Pancreas (tissue), 10 donors: ENCODE data around the gene HTR1D. TPM values are rescaled to one million over a fixed set of nuclear protein-coding genes. Genes with fewer than 3 reads are reported as not detected.
"Not testable (repeated sequence)": the region's sequence is repeated elsewhere in the genome, so short reads cannot be mapped to it uniquely, and the experiment has no call there.

Experiments used
- ATAC-seq, 4 donors: fragments of 200-7000 bp; cut with Tn5 transposase; one replicate each; pipeline versions ENCODE4 v1.8.0 to v1.9.1; 2020; ENCODE audit warnings: mild to moderate bottlenecking in 4 of 4, moderate library complexity in 4 of 4
- DNase-seq, 6 donors: peaks; one replicate each; pipeline ENCODE4 v3.0.0-alpha.2; 2020
- FAIRE-seq: peaks from 2 replicates; lab custom pipeline; 2012; peaks lifted over from hg19 to GRCh38; lab: Jason Lieb, UNC
- H3K27ac ChIP-seq, 4 donors: fragments of 200-600 bp; sonication (generic); 1 replicate in 3 of 4; 2 replicates in 1 of 4; pipeline versions ENCODE4 v1.5.0 to v1.8.0; 2020
- H3K27me3 ChIP-seq, 4 donors: fragments of 200-600 bp; one replicate each; pipeline ENCODE4 v1.8.0; 2021
- H3K36me3 ChIP-seq, 3 donors: fragments of 200-600 bp; sonication (generic) in 1 of 3; one replicate each; pipeline versions ENCODE4 v1.5.0 to v1.8.0; 2020 to 2021
- H3K4me1 ChIP-seq, 3 donors: fragments of 200-600 bp; one replicate each; pipeline ENCODE4 v1.8.0; 2021
- H3K4me3 ChIP-seq, 4 donors: fragments of 200-600 bp; sonication (generic) in 2 of 4; one replicate each; pipeline versions ENCODE4 v1.5.0 to v1.8.0; 2020 to 2021
- H3K9me3 ChIP-seq, 4 donors: fragments of 200-600 bp; one replicate each; pipeline ENCODE4 v1.8.0; 2021
- WGBS, 2 donors: extraction: QIAGEN DNeasy Blood & Tissue Kit; methylation state at CpG; one replicate each; pipeline ENCODE4 v1.1.7; 2013; 5-methylcytosine and 5-hydroxymethylcytosine counted together
- intact Hi-C, 3 donors: fragments of 100-400 bp; cut with DNase I; formaldehyde crosslinking; loops; one replicate each; pipeline versions ENCODE4 v1.11.1 to v1.14.2; 2022
- polyA plus RNA-seq, 2 donors: library from polyadenylated mRNA; stranded (reverse); fragments of 200-250 nt; gene quantifications; one replicate each; pipeline ENCODE4 v1.2.3, GENCODE V29; 2013
- total RNA-seq, 6 donors: library from RNA; stranded (reverse); fragmentation: NEBNext Ultra II Directional in 4 of 6; extraction: Animal tissue kit (Norgen Biotek cat#: 25700) in 4 of 6; gene quantifications; one replicate each; pipeline versions ENCODE4 v1.2.1 to v1.2.4, GENCODE V29; 2021 to 2023
- TF ChIP-seq, protein P1 (sequence below), 4 donors: fragments of 200-600 bp; sonication (generic) in 3 of 4; IDR thresholded peaks; one replicate each; pipeline versions ENCODE4 v1.5.0 to v1.8.0; 2021; ENCODE audit warnings: antibody characterized with exemption in 4 of 4
- donor health status: healthy with polysubstance abuse.
- donor health status: DM: no; HTN: no; CAD: no; lungs with moderate emphysema.
- donor health status: DM: no; HTN: no; CAD: no.
- donor health status: control.
- donor health status: control.
- donor health status: Bipolar disorder and iron deficiency.
- donor health status: DM: yes; HTN: yes; CAD: no.
- donor health status: DM: no; HTN: no; CAD: no.
- donor health status: DM: no; HTN: no; CAD: no.
- donor health status: DM: yes; HTN: yes; CAD: no.

Gene HTR1D
- total and polyA plus RNA-seq, 8 donors: 0.06 to 0.23 (median 0.17) TPM; not detected in 2

DNA sequence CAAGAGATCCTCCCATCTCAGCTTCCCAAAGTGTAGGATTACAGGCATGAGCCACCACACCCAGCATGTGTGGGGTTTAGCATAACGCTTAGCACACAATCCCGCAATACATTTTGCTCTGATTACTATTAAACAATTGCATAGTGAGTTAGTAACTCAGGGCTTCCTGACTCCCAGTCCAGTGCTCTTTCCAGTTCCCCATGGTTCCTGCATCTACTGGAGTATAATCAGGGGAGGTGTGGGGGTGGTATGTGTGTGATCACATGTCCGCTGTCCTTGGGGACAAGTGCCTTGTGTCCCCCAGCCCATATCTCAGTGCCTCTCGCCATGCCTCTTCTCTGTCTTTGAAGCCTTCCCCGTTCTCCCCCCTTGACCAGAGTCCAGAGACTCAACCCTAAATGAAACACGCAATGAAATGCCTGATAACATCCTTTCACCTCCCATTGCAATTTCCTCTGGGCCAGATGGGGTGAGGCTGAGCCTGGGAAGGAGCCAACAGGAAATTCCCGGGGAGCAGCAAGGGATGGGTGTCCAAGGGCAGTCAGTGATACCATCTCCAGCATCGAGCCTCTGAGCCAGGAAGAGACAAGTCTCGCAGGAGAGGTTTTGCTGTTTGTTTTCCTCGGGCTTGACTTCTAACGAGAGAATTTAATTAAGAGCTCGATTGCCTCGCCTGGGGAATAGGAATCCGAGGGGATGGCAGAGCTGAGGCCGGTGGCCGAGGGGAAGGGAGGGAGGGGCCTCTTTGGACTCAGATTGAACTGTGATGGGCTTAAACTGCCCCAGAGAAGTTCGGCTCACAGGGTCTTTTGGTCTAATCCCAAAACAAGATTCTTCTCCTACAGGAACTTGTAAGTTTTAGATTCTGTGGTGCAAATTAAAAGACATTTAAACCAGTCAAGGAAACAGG lies 7.7 kb upstream of the HTR1D start:
- Histone ChIP-seq H3K27me3 (no peaks in the 10 kb centered on the region), H3K36me3 (no peaks in the 10 kb centered on the region), H3K4me3 (no peak overlapping the region), H3K9me3 (no peaks in the 10 kb centered on the region), H3K4me1 (no peaks in the 10 kb centered on the region), H3K27ac (no peak overlapping the region)
- intact Hi-C loops: no loop called here
- WGBS, 2 donors: 37 to 47% methylated on average over 17 of the region's 17 CpGs
- ATAC-seq (peak in 2 of 4 donors; percentile 31 to 54), DNase-seq (no peak), FAIRE-seq (no peak)
- TF ChIP-seq, protein P1, sequence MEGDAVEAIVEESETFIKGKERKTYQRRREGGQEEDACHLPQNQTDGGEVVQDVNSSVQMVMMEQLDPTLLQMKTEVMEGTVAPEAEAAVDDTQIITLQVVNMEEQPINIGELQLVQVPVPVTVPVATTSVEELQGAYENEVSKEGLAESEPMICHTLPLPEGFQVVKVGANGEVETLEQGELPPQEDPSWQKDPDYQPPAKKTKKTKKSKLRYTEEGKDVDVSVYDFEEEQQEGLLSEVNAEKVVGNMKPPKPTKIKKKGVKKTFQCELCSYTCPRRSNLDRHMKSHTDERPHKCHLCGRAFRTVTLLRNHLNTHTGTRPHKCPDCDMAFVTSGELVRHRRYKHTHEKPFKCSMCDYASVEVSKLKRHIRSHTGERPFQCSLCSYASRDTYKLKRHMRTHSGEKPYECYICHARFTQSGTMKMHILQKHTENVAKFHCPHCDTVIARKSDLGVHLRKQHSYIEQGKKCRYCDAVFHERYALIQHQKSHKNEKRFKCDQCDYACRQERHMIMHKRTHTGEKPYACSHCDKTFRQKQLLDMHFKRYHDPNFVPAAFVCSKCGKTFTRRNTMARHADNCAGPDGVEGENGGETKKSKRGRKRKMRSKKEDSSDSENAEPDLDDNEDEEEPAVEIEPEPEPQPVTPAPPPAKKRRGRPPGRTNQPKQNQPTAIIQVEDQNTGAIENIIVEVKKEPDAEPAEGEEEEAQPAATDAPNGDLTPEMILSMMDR (IDR thresholded peaks at IDR 0.05): no peak

DNA sequence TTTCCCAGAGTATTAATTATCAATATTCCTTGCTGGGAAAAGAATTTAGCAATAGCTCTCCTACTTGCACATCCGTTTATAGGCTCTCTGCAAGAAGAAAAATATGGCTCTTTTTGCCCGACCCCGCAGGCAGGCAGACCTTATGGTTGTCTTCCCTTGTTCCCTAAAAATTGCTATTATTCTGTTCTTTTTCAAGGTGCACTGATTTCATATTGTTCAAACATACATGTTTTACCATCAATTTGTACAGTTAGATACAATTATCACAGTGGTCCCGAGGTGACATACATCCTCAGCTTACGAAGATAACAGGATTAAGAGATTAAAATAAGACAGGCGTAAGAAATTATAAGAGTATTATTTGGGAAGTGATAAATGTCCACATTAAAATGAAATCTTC lies 6.7 kb upstream of the HTR1D start:
- FAIRE-seq, ATAC-seq, DNase-seq, H3K27ac ChIP-seq, intact Hi-C loops, H3K4me1 ChIP-seq, H3K4me3 ChIP-seq, H3K36me3 ChIP-seq, H3K9me3 ChIP-seq, H3K27me3 ChIP-seq: not testable (repeated sequence)
- 74 to 76% methylated on average over 6 of the region's 6 CpGs for WGBS, 2 donors

DNA sequence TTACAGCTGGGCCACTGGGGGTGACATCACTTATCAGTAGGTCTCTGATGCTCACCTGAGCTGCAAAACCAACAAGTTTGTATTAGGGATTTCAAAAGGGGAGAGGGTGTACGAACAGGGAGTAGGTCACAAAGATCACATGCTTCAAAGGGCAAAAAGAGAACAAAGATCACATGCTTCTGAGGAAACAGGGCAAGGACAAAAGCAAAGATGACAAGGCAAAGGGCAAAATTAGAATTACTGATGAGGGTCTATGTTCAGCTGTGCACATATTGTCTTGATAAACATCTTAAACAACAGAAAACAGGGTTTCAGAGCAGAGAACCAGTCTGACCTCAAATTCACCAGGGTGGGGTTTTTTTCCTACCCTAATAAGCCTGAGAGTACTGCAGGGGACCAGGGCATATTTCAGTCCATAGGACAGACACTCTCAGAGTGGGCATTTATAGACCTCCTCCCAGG lies 6.2 kb upstream of the HTR1D start:
- H3K4me1 ChIP-seq, ATAC-seq, H3K9me3 ChIP-seq, H3K36me3 ChIP-seq, H3K4me3 ChIP-seq, intact Hi-C loops, H3K27me3 ChIP-seq, FAIRE-seq, H3K27ac ChIP-seq, DNase-seq: not testable (repeated sequence)
- 67 to 75% methylated on average over 1 of the region's 1 CpG for WGBS, 2 donors

DNA sequence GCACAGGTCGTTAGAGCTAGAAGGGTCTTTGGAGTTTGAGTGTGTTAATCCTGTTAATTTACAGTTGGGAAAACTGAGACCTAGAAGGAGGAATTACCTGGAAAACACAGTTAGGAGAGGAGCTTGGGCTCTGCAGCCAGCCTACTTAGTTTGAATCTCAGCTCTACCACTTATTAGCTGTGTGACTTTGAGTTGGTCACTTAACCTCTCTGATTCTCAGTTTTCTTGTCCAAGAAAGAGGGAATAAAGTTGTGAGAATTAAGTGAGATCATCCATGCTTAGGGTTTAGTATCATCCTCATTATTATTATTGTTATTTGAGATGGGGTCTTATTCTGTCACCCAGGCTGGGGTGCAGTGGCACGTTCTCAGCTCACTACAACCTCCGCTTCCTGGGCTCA lies 5.4 kb upstream of the HTR1D start:
- Histone ChIP-seq H3K4me3 (no peak overlapping the region), H3K27me3 (no peaks in the 10 kb centered on the region), H3K4me1 (no peaks in the 10 kb centered on the region), H3K9me3 (no peaks in the 10 kb centered on the region), H3K27ac (no peak overlapping the region), H3K36me3 (no peaks in the 10 kb centered on the region)
- WGBS, 2 donors: 80 to 81% methylated on average over 3 of the region's 3 CpGs
- intact Hi-C loops: no loop called here
- no peak for ATAC-seq
- TF ChIP-seq, protein P1 (IDR thresholded peaks at IDR 0.05): no peak
- FAIRE-seq: no peak
- DNase-seq: no peak

DNA sequence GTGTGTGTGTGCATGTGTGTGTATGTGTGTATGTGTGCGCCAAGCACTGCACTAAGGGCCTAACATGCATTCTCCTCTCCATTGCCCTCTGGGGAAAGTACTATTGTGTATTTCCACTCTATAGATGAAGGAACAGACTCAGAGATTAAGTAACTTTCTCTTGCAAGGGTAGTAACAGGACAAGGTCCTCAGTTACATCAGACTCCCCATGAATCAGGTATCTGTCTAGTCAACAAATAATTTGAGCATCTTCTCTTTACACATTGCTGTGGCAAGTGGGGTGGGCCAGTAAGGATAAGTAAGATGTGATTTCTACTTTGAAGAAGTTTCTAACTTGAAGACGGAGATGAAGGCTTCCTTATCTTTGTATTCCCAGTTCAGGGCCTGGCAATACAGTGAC lies 5.0 kb upstream of the HTR1D start:
- ATAC-seq (no peak), FAIRE-seq (no peak), DNase-seq (no peak)
- Histone ChIP-seq H3K36me3 (no peaks in the 10 kb centered on the region), H3K27ac (no peak overlapping the region), H3K9me3 (no peaks in the 10 kb centered on the region), H3K4me1 (no peaks in the 10 kb centered on the region), H3K4me3 (no peak overlapping the region), H3K27me3 (no peaks in the 10 kb centered on the region)
- intact Hi-C loops: no loop called here
- TF ChIP-seq, protein P1 (IDR thresholded peaks at IDR 0.05): no peak
- 85 to 95% methylated on average over 2 of the region's 2 CpGs for WGBS, 2 donors

DNA sequence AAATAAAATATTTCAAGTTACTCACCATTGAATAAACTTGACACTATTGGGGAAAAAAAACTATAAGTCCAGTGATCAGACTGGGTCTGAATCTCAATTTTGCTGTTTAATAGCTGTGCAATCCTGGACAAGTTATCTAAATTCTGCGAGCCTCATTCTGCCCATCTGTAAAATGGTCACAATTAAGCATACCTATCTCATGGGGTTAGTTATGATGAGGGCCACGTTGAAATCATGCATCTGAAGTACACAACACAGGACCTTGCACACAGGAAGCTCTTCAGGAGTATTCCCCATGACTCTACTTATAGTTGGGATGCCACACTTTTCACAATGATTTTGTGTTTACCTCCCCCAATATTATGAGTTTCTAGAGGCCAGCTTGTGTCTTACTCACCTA lies 3.8 kb upstream of the HTR1D start:
- no peak overlapping the region for H3K4me3 ChIP-seq
- peaks cover 0 to 4% (median 0%) of the 10 kb centered on the region in 3 donors for H3K4me1 ChIP-seq
- H3K9me3 ChIP-seq: no peaks in the 10 kb centered on the region
- H3K36me3 ChIP-seq: no peaks in the 10 kb centered on the region
- FAIRE-seq (no peak), DNase-seq (no peak), ATAC-seq (no peak)
- TF ChIP-seq, protein P1 (IDR thresholded peaks at IDR 0.05): no peak
- 59 to 66% methylated on average over 2 of the region's 2 CpGs for WGBS, 2 donors
- intact Hi-C loops: no loop called here
- H3K27ac ChIP-seq: no peak overlapping the region
- peaks cover 0 to 4% (median 0%) of the 10 kb centered on the region in 4 donors for H3K27me3 ChIP-seq
